ENCODE results near the gene IQGAP1.
"Not testable (repeated sequence)": the region's sequence is repeated elsewhere in the genome, so short reads cannot be mapped to it uniquely, and the experiment has no call there.

The IQGAP1 gene

DNA sequence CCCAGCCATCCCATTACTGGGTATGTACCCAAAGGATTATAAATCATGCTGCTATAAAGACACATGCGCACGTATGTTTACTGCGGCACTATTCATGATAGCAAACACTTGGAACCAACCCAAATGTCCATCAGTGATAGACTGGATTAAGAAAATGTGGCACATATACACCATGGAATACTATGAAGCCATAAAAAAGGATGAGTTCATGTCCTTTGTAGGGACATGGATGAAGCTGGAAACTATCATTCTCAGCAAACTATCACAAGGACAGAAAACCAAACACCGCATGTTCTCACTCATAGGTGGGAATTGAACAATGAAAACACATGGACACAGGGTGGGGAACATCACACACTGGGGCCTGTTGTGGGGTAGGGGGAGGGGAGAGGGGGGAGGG is 22.3 kb downstream of the IQGAP1 start:
- not testable (repeated sequence) for DNase-seq

DNA sequence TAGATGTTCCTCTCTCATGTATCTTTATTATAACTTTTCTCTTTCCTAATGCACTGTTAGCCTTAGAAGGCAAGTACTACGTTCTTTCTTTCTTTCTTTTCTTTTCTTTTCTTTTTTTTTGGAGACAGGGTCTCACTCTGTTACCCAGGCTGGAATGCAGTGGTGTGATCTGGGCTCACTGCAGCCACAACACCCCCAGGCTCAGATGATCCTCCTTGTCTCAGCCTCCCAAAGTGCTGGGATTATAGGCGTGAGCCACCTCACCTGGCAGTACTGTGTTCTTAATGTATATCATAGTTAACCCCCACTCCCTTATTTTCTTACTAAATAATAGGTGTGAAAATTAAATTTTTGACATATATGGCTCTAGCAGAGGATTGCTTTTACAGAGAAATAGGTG is 23.1 kb downstream of the IQGAP1 start:
- no peak for DNase-seq

DNA sequence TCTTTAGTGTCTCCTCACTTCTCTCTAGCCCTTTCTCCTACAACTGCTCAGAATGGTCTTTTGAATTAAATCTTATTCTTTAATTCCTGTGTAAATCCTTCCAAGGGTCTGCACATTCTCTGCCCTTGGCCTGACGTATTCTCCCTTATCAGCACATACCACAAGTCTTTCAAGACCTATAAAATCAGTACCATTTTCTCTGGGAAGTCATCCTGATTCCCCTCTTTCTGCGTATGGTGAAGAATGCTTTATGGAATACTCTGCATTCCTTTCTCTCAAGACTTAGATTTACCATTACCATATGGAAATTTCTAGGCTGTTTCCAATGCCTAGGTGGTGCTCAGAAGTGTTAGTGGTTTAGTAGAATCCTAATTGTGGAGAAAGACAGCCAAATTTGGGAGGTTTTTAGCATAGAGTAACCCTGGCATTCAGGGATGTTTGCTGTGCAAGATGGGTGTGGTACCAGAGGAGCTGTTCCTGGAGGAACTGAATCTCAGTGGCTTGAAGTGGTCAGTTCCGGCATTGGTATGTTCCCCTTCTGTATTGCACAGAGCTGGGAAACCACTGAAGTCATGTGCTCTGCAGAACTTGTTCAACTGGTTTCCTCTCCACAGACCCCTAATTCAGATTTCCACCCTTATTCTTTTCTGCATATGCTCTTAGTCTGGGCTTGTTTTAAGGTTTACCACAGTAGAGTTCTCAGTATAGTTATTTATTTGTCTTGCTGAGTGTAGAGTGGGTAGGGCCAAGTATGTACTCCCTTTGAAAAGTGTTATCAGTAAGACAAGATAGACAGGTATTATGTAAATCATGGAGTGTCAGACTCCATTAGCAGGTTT is 24.5 kb downstream of the IQGAP1 start:
- no peak for DNase-seq

DNA sequence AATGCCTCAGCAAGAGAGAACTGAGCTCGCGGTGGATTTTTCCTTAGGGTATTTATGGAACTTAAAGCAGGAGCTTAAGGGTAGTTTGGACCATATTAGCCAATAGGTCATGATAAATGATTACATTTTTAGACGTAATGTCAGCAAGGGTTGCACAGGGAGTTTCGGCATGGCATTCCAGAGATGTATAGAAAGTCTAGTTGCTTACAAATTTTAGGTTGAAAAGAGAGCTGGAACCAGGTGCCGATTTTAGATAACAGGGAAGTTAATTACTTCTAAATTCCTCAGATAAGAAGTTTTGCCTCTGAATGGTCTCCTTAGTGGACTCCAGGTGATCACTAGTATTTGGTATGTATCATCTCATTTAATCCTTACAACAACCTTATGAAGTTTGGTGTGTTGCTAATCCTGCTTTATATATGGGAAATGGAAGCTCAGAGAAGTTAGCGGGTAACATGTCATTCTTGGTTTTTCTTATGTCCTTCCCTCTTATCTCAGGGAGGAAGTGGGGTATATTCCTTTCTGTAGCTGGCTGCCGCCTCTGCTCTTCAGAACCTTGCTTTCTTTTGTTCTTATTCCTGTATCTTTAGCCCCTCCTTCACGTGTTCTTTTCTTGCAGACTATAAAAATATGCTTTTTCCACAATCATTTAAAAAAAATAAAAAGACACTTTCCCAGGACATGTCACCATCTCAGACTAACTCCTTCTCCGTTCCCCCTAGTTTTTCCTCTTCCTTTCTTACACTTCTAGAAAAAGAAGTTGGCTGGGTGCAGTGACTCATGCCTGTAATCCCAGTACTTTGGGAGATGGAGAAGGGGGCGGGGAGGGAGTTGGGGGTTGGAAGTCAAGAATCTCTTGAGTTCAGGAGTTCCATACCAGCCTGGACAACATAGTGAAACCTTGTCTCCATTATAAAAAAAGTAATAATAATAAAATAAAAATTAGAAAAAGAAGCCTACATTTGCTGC is 25.7 kb downstream of the IQGAP1 start:
- no peak for DNase-seq

DNA sequence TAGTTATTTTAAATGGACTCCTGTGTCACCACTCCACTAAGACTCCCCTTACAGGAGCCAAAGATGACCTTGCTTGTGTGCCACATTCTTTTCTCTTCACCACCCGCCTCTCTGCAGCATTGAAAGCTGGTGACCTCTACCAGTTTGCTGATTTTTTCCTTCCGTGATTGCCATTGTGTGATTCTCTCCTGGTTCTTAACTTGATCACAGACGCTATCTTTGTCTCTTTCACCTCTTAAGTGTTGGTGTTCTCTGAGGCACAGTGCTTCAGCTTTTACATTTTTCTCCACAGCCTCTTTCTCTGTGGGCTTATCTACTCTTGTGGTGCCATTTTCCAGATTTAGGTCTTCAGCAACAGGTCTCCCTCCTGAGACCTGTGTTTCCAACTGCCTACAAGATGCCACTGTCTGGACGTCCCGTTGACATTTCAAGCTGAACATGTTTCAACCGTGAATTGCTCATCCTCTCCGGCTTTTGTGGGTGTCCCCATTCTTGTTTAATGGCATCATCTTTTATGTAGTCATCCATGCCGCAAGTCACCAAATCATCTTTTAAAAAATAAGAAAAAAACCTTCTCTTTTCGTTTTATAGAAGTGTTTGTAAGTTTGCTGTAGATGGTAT is 26.5 kb downstream of the IQGAP1 start:
- no peak for DNase-seq

- not testable (repeated sequence) for DNase-seq
Observed at GRCh38 chr15:90416052-90416451, 28.0 kb downstream of the IQGAP1 start.

GRCh38 chr15:90418627-90419026 is 30.6 kb downstream of the IQGAP1 start:
- no peak for DNase-seq

DNA sequence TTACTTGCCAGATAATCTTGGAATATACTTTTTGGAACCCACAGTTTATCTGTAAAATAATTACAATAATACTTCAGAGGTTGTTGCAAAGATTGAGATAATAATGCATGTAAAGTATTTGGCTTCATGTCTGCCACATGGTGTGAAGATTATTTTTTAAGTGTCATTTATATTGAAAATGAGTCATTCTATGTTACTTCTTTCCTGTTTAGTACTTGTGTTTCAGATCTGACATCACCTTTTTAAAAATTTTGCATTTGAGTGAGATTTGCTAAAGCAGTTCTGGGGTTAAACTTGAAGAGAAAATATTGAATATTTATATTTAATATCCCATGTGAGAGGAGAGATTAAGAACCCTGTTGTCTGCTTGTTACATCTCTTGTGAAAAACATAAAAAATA is 31.2 kb downstream of the IQGAP1 start:
- no peak for DNase-seq

DNA sequence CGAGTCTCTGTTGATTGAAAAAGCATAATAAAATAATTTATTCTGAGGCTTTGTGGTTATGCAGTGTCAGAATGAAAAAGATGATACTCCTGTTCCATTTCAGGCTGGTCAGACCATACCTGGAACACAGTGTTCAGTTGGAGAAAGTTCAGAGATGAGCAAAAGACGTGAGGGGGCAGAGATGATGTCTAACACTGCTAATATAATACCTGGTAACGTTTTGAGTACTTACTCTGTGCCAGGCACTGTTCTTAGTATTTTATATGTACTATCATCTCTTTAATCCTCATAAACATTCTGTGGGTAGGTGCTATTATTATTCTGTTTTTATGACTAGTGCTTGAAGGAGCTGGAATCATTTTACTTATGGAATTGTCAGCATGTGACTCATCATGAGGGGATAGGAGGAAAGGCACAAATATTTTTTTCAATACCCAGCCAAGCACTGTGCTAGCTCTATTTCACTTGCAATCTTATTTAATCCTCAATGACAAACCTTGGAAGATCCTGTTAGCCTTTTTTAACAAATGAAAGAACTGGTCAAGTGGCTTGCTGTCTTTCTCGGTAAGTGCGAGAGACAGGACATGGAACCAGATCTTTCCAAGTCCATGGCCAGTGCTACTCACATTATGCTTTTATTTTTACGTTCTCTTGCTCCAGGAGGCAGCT is 31.8 kb downstream of the IQGAP1 start:
- DNase-seq, result no peak

GRCh38 chr15:90420451-90420850 is 32.4 kb downstream of the IQGAP1 start:
- no peak for DNase-seq

- no peak for DNase-seq
Observed at GRCh38 chr15:90421527-90421926, 33.5 kb downstream of the IQGAP1 start.

DNA sequence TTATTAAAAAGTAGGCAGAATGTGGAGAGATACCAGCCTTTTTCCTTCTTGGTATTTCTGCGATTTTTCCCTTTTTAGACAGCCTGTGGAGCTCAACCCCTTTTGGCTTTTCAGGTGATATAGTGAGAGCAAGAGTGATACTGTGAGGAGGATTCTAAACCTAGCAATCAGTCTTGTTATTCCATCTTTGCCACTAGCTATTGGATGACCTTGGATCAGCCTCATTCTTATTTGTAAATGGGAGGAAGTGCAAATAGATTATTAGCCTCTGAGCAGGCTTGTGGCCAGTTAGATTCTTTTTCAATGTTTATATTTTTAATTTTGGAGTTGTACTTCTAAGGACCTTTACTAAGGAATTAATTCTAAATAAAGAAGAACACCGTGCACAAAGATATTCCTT is 34.0 kb downstream of the IQGAP1 start:
- DNase-seq, result no peak

GRCh38 chr15:90422936-90423335 is 34.9 kb downstream of the IQGAP1 start:
- DNase-seq, result no peak

- no peak for DNase-seq
Observed at GRCh38 chr15:90423801-90424319, 35.8 kb downstream of the IQGAP1 start.

- no peak for DNase-seq
Observed at GRCh38 chr15:90425726-90426346, 37.8 kb downstream of the IQGAP1 start.

GRCh38 chr15:90427185-90427584 is 39.1 kb downstream of the IQGAP1 start:
- no peak for DNase-seq

DNA sequence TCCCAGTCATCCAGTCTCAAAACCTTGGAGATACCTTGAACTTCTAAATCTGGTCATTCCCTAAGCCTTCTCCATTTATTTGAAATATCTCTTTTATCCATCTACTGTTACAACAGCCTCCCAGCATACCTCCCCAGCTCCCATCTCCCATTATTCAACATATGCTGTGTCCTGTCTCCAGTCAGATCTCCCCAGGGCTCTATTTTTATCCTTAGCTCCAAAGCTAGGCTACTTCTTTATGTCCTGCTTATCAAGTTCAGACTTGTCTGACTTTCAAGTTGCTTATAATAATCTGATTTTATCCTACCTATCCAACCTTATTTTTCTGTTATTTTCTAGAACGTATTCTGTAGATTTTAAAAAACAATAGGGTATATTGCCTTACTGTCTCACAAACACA is 44.2 kb downstream of the IQGAP1 start:
- no peak for DNase-seq

- no peak for DNase-seq
Observed at GRCh38 chr15:90435652-90436337, 47.8 kb downstream of the IQGAP1 start.

- no peak for DNase-seq
Observed at GRCh38 chr15:90436952-90437351, 48.9 kb downstream of the IQGAP1 start.

DNA sequence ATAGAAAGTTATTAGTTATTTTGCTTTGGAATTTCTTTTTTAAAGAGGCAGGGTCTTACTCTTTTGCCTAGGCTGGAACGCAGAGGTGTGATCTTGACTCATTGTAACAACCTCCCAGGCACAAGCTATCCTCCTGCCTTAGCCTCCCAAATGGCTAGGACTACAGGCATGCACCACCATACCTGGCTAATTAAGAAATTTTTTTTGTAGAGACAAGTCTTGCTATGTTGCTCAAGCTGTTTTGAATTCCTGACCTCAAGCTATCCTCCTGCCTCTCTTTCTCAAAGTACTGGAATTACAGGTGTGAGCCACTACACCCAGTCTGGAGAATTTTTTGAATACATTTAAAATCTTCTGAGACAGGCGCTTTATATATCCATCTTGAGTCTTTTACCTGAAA is 49.5 kb downstream of the IQGAP1 start:
- no peak for DNase-seq

DNA sequence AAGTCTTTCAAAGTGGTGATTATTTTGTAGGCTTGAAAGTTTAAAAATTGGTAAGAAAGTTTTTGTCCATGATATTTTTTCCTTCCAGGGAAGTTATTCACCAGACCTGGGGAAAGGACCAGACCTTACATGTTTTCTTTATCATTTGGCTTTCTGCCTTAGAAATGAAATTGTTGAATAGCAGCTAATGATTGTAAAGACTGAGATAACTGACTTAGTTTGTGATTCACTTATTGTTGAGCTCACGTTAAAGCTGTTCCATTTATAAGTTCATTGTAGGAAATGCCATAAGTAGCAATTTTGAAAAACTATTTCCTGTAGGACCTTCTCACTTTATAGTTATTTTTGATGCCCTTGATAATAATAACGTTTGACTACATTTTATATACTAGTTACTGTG is 51.9 kb downstream of the IQGAP1 start:
- no peak for DNase-seq

All from GOT3 (cell line).